H7 (cell line): ENCODE results near the gene C9orf50. TPM values are rescaled to one million over a fixed set of nuclear protein-coding genes. Genes with fewer than 3 reads are reported as not detected.

Source experiments
- DNase-seq: peaks from one replicate; pipeline ENCODE4 v3.0.0; 2012
- H3K27me3 ChIP-seq: 2 replicates; pipeline ENCODE4 v1.6.0; 2011; ENCODE audit warnings: mild to moderate bottlenecking, low read length; ENCODE audit not compliant: control insufficient read depth, insufficient read depth
- H3K36me3 ChIP-seq: replicated peaks from 2 replicates; pipeline ENCODE4 v1.5.1; 2011; ENCODE audit warnings: low read length; ENCODE audit not compliant: control insufficient read depth, insufficient read depth
- H3K4me3 ChIP-seq: 2 replicates; pipeline ENCODE4 v1.5.1; 2011; ENCODE audit warnings: low read depth, mild to moderate bottlenecking, control low read depth, low read length, moderate library complexity; ENCODE audit not compliant: insufficient read depth
- total RNA-seq: library from RNA; depleted of rRNA; stranded (reverse); fragments of >200 nt; shearing (Covaris generic); gene quantifications from 2 replicates; pipeline ENCODE4 v1.2.3, GENCODE V29; 2014

The C9orf50 gene
- total RNA-seq, 1 experiment from 2014 or later, result not detected

DNA sequence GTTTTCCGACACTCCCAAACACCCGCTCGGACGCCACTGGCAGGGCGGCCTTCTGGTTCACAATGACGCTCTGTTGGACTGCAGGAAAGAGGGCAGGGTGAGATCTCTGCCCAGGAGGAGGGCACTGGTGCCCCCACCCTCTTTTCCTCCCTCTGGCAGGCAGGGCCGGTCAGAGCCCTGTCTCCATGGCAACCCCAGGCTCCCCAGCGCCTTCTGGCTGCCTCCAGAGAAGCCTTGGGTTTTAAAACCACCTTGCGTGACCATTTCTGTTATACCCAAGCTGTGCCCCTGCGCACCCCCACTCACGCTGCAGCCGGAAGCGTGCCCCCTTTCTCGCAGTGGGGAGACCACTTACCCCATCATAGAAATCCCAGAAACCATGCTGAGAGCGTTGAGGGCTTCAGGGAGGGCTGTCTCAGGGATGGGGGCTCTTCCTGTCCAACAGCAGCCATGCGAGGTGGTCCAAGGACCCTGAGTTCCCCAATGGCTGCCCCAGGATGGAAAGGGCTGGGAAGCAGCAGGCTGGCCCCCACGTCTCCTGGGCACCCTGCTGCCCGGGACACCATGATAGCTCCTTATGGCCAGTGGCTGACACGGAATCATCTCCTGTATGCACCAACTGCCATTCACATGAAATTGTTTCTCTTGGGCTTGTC lies 7.3 kb downstream of the C9orf50 start:
- DNase-seq, result peak; percentile 80
- no peak overlapping the region for H3K4me3 ChIP-seq

DNA sequence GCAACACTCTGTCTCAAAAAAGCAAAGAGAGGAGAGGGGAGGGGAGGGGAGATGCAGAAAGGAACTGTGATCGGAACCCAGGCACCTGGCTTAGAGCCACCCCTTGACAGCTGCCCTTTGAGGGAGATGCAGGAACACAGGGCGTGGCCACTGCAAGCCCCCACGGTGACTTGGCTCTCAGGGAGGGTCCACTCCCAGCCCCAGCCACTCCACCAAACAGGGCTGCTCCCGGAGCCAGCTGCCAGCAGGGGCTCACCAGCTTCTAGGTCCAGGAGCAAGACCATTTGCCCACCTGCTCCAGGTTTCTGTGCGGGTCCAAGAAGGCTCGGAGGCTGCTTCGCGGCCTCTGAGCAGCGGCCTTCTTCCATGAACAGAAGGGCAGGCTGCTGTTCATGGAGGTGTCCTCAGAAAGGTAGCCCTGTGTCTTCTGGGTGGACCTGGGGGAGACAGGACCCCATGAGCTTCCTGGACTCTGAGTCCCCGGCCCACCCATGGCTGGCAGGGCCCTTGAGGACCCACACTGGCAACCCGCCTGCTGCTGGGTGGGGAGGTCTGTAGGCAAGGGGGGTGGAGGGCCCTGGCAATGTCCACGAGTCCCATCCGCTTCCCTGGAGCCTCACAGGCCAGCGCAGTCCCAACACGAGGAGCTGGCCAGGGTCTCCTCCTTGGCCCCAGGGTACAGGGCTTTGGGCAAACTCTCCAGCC lies 7.9 kb downstream of the C9orf50 start:
- DNase-seq, result peak; percentile 47
- no peaks in the 10 kb centered on the region for H3K36me3 ChIP-seq
- H3K4me3 ChIP-seq, result no peak overlapping the region
- peaks cover 2% of the 10 kb centered on the region; the same call in 1 of the 2 replicates for H3K27me3 ChIP-seq

More for the DNA sequence above, 7.3 kb downstream of the C9orf50 start:
- H3K36me3 ChIP-seq, result no peaks in the 10 kb centered on the region
- peaks cover 2% of the 10 kb centered on the region; the same call in 1 of the 2 replicates for H3K27me3 ChIP-seq

DNA sequence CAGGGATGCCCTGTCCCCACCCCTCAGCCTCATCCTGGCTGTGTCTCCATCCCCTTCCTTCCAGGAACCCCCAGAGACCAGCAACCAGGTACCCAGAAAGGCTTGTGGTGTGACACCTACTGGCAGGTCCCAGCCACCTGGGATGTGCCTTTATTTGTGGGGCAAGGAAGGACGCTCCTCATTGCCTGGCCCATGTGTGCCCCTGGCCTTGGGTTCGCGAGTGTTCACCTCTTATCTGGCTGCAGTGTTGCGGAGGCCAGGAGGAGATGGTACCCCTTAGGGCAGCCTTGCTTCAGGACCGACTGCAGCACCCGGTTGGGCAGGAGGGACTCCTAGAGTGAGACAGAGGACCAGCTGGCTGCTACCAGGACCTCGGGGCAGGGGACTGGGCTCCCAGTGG lies 8.8 kb downstream of the C9orf50 start:
- no peak overlapping the region for H3K4me3 ChIP-seq
- peak; percentile 58 for DNase-seq
- no peaks in the 10 kb centered on the region for H3K36me3 ChIP-seq
- H3K27me3 ChIP-seq, result peaks cover 2% of the 10 kb centered on the region; the same call in 1 of the 2 replicates

DNA sequence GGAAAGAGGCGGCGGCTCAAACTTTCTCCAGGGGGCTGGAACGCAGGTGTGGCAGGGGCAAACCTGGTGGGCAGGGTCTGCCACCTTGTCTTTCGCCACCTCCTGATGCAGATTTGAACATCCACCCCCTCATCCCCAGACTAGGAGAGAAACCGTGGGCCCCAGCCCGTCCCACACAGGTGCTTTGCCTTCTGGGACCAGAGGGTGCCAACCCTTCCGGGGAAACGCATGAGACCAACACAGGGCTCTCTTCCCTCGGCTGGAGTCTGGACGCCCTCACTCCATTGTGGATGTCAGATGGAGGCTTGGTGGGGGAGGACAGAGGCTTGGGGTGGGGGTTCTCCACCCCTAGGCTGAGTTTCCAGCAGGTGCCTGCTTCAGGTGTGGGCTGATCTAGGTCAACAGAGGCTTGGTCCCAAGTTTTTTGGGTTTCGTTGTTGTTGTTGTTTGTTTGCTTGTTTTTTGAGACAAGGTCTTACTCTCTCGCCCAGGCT lies 9.5 kb downstream of the C9orf50 start:
- H3K4me3 ChIP-seq, result no peak overlapping the region
- H3K27me3 ChIP-seq, result peaks cover 2% of the 10 kb centered on the region; the same call in 1 of the 2 replicates
- DNase-seq, result no peak
- no peaks in the 10 kb centered on the region for H3K36me3 ChIP-seq

DNA sequence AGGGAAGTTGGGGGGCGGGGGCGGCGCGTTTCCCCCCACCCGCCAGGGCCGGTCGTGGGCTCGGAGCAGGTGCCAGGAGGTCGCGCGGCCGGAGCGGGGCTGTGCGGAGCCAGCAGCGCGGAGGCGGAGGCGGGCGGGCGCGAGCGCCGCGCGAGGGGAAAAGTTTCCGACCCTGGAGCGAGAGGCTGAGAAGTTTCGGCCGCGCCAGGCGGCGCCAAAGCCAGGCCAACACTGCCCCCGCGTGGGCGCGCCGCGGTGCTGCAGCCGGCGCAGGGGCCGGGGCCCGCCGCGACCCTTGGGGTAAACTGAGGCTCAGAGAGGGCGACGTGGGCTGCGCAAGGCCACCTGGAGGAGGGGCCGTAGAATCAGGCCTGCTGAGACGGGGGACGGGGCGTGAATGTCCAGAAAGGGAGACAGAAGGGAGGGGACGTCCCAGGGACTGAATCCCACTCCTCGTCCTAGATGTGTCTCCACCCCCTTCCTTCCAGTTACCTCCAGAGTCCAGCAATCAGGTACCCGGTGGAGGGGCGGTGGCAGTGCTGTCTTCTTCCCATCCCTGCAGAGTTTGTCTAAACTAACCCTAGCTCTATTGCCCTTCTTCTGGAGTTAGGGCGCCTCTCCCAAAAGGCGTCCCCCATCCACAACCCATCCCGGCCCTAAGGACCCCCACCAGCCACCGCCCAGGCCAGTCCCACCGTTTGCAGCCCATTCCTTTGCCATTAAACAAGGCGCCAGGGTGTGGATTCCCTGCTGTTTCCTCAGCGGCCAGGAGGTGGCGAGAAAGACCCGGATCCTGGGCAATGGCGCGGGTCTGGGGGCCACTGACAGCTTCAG lies 10.2 kb downstream of the C9orf50 start:
- Histone ChIP-seq H3K36me3 (no peaks in the 10 kb centered on the region), H3K4me3 (peak overlapping the region; percentile 63), H3K27me3 (peaks cover 2% of the 10 kb centered on the region; the same call in 1 of the 2 replicates)
- peak; percentile 95 for DNase-seq

DNA sequence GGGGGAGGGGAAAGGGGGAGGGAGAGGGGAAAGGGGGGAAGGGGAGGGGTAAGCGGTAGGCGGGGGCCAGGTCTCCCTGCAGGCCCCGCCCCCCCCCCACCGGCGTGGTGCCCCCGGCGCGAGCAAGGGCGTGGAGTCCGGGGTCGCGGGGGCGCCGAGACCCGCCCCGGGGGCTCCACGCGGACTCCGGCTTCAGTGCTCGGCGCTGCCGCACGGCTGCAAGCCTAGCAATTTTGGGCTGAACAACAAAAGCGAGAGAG lies 10.8 kb downstream of the C9orf50 start:
- H3K27me3 ChIP-seq, result peaks cover 2% of the 10 kb centered on the region; the same call in 1 of the 2 replicates
- DNase-seq, result no peak
- no peaks in the 10 kb centered on the region for H3K36me3 ChIP-seq
- peak overlapping the region; percentile 63 for H3K4me3 ChIP-seq

DNA sequence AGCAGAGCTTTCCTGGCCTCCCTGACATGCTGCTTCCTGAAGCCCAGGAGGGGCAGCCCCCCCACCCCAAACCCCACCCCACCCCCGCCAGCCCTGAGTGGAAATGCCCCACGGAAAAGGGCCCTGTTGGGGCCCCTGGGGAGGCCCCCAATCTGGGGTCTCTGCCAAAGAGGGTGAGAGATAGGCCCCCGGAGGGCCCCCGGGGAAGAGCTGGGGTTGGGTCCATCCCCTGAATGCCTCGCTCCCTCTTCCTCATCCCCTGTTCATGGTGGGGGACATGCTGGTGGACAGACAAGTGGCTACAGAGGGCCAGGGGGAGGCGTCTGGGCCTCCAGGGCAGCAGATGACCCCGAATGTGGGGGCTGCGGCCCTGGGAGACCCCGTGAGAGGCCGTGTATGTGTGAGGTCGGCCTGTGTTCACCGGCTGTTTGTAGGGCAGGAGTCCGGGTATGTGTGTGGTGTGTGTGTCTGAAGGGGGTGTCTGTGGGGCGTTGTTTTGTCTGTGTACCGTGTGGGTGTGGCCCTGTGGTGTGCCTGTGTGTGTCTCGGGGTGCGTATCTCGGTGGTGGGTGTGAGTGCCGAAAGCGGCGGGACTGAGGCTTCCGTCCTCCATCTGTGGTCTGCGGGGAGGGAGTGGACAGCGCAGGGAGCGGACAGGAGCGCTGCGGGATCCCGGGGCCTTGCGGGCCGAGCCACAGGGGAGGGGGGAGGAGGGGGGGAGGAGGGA lies 11.3 kb downstream of the C9orf50 start:
- H3K36me3 ChIP-seq, result no peaks in the 10 kb centered on the region
- H3K27me3 ChIP-seq, result peaks cover 2% of the 10 kb centered on the region; the same call in 1 of the 2 replicates
- H3K4me3 ChIP-seq, result peak overlapping the region; percentile 28; the same call in 1 of the 2 replicates
- peak; percentile 94 for DNase-seq

DNA sequence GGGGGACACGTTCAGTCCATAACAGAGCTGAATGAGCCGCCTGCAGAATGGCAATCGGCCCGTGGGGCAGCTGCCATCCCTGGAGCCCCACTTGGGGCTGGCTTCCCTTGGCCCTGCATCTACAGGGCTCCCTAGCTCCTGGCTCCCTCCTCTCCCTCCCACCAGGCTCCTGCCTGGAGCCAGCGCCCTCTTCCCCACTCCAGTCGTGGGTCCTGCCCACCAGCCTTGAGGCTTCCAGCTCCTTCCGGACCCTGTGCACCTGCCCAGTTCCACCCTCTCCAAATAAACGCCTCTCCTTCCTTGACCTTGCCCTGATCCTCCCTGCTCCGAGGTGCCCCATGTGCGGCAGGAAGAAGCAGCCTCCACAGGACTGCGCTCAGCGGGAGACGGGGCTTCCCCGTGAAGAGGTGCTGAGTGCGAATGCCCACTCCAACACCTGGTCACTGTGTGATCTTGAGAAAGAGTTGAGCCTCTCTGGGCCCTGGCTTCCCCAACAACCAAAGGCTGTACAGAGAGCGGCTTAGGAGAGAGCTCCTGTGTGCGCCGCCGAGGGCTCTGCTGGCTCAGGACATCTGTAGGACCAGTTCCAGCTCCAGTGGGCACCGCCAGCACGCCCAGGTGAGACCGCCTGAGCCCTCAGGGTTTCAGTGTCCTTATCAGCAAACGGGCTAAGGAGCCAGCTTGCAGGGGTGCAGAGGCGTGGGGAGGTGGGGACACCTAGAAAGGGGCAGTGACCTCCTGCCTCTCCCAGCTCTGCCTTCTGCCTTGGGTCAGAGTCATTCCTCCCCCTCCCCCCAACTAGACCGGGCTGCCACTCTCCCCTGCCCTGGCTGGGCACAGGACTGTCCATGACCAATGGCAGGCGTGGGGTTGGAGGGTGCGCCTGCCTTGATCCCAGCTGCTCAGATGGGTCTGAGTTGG lies 12.1 kb downstream of the C9orf50 start:
- peak; percentile 73 for DNase-seq
- Histone ChIP-seq H3K36me3 (no peaks in the 10 kb centered on the region), H3K4me3 (no peak overlapping the region), H3K27me3 (peaks cover 2% of the 10 kb centered on the region; the same call in 1 of the 2 replicates)

DNA sequence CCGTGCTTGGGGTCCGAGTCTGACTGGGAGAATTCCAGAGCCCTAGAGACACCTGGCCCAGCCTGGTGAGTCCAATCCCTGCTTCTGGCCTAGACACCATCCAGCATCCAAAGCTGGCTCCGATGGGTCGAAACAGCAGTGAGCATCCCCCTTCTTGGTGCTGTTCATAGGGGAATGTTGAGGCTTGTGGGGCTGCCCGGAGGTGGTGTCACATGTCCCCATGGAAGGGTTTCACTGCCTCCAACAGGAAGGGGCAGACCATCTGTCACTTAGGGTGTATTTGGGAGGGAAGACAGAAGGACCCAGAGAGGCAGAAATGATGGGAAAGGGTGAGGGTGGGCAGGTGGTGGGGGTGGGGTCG lies 13.9 kb downstream of the C9orf50 start:
- Histone ChIP-seq H3K4me3 (no peak overlapping the region), H3K36me3 (no peaks in the 10 kb centered on the region), H3K27me3 (peaks cover 2% of the 10 kb centered on the region; the same call in 1 of the 2 replicates)
- DNase-seq, result peak; percentile 56

DNA sequence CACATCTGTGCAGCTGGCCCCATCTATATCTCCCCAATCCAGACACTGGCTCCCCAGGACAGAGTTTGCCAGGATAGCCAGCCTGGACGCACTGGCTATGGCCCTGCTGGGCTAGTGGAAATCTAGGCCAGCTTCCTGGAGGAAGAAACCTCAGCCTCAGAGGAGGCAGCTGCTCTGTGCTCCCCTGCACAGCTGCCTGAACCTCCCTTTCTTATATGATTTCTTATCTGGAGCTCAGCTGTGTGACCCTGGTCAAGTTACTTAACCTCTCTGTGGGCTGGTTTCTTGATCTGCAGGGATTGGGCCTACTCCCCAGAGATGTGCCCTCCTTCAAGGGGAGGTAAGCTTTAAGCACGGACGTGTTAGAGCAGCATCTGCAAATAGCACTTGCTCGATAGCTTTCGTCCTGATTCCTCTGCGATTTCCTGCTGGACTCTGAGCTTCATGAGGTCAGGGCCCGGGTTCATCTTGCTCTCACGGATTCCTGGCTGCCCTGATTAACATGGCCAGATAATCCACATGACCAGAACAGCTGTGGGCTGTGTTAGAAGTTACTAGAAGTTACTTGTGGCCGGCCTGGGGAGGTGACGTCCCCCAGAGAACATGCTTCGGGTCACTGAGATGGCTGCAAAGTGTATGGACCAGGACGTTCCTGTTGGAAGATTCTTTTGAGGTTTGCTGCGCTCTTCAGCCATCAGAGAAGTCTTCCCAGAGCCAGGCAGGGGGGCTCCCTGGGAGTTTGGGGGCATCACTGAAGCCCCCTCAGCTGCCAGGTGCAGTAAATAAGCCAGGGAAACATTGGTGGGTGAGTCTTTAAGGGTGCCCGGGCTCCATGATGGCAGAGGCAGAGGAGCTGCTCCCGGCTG lies 14.5 kb downstream of the C9orf50 start:
- Histone ChIP-seq H3K27me3 (peaks cover 2% of the 10 kb centered on the region; the same call in 1 of the 2 replicates), H3K4me3 (no peak overlapping the region), H3K36me3 (no peaks in the 10 kb centered on the region)
- DNase-seq, result no peak

DNA sequence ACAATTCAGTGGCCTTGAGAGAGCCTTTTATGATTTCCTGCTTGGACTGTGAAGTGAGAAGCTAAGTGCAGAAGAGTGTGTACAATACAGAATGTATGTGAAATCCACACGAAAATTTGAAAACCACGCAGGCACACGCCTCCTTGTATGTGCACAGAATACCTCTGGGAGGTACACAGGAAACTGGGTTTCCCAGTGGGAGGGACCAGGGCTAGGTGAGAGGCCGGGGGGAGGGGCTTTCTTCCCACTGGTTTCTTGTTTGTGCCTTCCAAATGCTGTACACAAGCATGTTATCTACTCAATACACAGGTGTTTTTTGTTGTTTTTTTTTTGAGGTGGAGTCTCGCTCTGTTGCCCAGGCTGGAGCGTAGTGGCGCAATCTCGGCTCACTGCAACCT lies 16.1 kb downstream of the C9orf50 start:
- no peak for DNase-seq
- no peak overlapping the region for H3K4me3 ChIP-seq
- H3K27me3 ChIP-seq, result peaks cover 2% of the 10 kb centered on the region; the same call in 1 of the 2 replicates
- H3K36me3 ChIP-seq, result no peaks in the 10 kb centered on the region

DNA sequence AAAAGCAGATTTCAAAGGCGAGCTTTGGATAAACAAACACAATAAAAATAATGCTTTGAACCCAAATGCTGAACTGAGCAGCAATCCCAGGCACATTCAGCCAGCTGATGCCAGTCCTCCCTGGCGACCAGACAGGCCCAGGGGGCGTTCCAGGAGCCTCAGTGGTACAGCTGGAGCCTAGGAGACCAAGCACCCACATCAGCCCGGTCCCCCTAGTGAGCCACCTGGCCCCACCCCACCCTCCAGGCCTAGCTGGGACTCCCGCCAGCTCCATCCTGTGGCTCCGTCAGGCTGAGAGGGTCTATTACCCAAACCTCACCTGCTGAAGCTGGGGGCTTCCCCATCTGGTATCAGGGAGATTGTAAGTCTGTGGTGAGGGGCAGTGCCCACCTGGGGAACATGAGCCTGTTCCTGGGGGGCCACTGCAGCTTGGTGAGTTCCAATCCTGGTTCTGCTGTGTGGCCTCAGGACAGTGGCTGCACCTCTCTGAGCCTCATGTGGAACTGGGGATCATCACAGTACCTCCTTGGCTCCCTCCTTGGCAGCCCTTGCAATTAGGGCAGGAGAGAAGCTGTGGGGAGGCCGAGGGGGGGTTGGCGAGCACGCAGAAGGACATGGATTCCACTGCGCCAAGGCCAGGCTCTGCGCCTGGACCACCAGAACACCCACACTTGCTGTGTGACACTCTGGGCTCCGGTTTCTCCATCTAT lies 16.7 kb downstream of the C9orf50 start:
- no peaks in the 10 kb centered on the region for H3K36me3 ChIP-seq
- H3K4me3 ChIP-seq, result no peak overlapping the region
- no peak for DNase-seq
- no peaks in the 10 kb centered on the region for H3K27me3 ChIP-seq
